Measurements from ENCODE around the gene CEBPA.

The CEBPA gene

DNA sequence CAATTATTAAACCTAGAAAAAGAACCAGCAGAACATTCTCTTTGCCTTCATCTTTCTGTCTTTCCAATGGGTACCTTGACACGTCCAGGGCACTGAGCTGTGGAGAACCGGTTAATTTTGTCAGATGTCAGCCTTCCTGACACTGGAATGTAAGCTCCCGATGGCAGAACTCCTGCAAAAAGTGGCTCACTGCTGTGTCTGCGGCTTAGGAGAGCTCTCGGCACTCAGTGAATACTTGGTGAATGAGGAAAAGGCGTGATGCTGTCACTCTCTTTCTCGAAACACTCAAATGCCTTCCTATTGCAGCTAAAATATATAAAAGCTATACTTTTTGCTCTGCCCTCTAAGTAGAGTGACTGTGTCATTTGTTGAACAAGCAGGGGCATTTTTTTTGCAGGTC, 17.6 kb downstream of the CEBPA start:
- no peak for DNase-seq

- no peak for DNase-seq
These were observed 18.1 kb downstream of the CEBPA start for GRCh38 chr19:33284146-33284643.

- DNase-seq, result no peak
These were observed 18.7 kb downstream of the CEBPA start for GRCh38 chr19:33283589-33283988.

- no peak for DNase-seq
These were observed 20.2 kb downstream of the CEBPA start for GRCh38 chr19:33282036-33282671.

DNA sequence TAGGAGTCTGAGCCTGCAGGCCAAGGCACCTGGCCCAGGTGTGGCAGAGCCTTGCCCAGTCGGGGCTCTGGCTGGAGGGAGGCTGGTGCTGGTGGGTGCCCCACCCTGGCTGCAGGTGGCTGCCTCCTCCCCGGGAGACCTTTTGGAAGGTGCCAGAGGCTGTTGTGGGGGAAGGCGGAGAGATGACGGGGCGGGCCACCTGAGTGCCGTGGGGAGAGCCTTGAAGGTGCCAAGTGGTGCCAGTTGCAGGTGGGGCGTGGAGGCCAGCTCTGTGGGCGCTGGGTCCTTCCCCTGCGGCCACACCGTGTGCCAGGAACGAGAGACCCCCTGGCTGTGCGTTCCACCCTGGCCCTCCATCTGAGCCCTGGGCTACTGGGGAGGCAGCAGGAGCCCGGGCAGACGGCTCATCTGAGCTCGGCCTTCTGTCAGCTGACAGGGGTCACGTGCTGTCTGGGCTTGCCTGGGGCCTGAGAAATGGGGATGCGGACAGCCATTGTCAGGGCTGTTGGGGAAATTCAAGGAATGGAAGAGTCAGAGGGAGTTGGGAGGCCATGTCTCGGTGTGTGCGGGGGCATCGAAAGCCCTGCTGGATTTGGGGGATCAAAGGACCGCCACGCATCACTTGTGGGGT, 20.9 kb downstream of the CEBPA start:
- no peak for DNase-seq

GRCh38 chr19:33280351-33280921, 21.9 kb downstream of the CEBPA start:
- DNase-seq, result no peak

- no peak for DNase-seq
These were observed 22.6 kb downstream of the CEBPA start for GRCh38 chr19:33279430-33280350.

DNA sequence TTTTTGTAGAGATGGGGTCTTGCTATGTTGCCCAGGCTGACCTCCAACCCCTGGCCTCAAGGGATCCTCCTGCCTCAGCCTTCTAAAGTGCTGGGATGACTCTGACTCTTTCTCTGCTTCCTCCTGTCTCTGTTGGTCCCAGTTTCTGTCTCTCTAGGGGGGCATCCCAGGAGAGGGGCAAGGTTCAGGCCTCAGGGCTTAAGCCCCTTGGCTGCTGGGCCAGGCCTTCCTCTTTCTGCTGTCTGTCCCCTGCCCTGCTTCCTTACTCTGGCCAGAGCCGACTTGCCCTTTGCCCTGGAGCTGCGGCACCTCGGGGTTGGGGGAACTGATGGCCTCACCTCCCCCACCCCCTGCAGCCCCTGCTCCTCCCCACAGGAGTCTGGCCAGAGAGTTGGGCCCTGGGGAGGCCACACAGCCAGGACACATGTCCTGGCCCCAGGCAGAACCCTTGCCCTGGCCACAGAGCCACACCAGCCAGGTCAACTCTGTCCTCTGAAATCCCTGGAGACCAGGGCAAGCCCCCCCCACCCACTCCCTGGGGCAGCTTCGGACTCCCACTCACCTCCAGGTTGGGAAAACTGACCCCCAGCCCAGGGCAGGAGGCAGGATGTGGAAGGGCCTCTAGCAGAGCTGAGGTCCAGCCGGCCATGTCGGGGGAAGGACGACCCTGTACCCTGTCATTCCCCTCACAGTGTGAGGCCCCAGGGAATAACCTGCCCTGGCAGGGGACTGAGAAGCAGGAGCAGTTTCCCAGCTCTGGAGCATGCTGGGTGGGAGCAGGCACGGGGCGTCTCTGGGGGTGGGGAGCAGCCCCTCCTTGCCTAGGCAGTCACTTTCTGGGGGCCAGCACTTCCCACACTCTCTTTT, 23.7 kb downstream of the CEBPA start:
- DNase-seq, result no peak

- DNase-seq, result no peak
These were observed 24.3 kb downstream of the CEBPA start for GRCh38 chr19:33278023-33278402.

DNA sequence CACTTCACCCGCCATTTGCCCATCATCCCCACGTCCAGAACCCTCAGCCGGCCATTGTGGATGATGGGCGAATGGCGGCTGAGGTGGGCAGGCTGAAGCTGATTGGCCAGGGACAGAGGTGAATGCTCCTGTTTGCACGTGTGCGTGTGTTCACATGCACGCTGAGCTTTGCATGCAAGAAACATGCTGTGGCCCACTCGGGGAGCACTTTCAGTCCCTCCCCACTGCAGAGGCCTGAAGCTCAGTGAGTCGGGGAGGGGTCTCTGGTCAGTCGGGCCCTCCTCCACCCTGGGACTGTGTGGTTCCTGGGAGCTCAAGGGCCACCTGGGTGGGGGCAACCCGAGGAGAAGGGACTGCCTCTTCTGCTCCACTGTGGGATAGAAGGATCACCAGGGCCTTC, 24.9 kb downstream of the CEBPA start:
- no peak for DNase-seq

- DNase-seq, result no peak
These were observed 26.3 kb downstream of the CEBPA start for GRCh38 chr19:33275933-33276619.

DNA sequence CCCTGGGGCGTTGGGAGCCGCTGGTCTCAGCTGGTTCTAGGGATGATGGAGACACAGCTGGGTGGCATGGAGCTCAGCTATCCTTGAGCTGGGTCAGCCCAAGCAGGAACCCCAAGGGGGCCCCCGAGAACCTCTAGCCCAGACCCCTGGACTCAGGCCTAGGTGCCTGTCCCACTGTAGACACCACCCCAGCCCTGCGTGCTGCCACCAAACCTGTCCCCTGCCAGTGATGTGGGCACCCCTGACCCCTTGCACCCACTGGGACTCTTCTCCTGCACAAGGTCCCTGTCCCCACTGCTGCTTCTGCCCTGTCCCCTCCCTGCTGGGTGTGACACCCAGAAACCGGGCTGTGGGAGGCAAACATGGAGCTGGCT, 26.8 kb downstream of the CEBPA start:
- DNase-seq, result no peak

GRCh38 chr19:33274663-33275558, 27.4 kb downstream of the CEBPA start:
- no peak for DNase-seq

DNA sequence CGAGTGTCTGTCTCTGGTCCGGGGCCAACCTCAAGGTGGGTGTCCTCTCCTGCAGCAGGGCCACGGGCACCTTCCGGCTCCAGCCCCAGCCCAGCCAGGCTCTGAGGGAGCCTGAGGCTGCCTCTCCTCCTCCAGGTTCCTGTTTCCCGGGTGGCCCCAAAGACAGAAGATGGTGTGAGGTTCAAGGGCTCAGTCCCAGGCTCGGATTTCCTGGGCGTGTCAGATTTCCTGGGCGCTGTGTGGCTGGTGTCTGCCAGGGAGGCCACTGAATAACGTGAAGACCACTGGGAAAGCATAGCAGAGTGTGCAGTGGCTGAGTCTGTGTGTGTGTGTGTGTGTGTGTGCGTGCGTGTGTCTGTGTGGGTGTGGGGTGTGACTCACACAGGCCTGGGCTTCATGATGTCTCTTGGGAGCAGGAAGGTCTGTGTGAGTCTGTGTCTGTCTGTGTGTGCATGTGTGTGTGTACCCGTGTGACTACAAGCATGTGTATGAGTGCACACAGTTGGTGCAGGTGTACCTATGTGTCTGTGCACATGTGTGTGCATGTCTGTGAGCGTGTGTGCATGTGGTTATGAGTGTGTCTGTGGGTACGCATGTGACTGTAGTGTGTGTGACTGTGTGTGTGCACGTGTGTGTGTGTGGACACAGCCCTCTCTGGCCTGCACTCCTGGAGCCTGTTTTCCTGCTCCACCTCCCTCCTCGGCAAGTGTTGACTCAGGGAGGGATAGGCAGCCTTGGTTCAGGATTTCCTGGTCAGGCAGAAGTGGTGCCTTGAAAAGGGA, 28.3 kb downstream of the CEBPA start:
- DNase-seq, result no peak

DNA sequence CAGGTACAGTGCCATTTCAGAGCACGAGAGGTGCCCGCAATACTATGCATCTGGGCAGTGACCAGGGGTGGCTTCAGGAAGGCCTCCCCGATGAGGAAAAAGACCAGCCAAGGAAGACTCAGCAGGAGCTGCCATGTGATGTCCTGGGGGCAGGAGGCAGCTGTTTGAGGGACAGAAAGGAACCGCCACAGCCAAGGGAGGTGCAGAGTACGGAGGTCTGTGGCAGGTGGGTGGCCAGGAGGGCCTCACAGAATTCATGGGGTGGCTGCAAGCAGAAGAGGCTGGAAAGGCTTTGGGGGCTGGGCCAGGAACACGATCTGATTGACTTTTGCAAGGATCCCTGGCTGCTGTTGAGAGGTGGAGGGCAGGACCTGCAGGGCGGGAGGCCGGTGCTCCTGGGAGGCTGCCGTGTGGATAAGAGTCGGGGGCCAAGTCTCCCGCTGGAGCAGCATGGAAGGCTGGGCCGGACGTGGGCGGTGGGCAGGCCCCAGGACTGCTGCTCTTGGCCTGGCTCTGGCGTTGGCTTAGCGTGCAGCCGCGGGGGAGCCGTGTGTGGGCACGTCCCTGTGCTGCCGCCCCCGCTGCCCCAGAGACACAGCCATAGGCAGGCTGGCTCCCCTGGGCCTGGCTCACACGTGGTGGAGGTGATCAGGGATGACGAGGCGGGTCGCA, 29.1 kb downstream of the CEBPA start:
- no peak for DNase-seq

GRCh38 chr19:33271246-33272021, 30.9 kb downstream of the CEBPA start:
- no peak for DNase-seq

DNA sequence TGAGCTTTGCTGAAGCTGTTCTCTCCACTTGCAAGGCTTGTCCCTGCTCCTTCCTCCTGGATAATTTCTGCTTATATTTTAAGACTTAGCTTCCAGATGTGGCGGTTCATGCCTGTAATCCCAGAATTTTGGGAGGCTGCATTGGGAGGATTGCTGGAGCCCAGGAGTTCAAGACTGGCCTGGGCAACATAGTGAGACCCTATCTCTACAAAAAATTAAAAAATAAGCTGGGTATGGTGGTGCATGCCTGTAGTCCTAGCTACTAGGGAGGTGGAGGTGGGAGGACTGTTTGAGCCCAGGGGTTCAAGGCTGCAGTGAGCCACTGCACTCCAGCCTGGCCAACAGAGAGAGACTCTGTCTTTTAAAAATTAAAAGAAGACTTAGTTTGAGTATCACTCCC, 31.6 kb downstream of the CEBPA start:
- no peak for DNase-seq

- DNase-seq, result no peak
These were observed 33.3 kb downstream of the CEBPA start for GRCh38 chr19:33269016-33269415.

Data from NCI-H748 treated with DMSO at 0.1 percent for 48 hours (cell line).